ENCODE data around the gene BIRC2.
A peak's percentile ranks its signal among the peaks of the same experiment; 100 is the strongest.

BIRC2 gene

GRCh38 chr11:102375720-102376399 lies 28.8 kb downstream of the BIRC2 start:
- DNase-seq = no peak

- no peak for DNase-seq
These were observed 30.9 kb downstream of the BIRC2 start for GRCh38 chr11:102377891-102378290.

GRCh38 chr11:102378818-102379217 lies 31.8 kb downstream of the BIRC2 start:
- DNase-seq = no peak

- DNase-seq = no peak
These were observed 35.4 kb downstream of the BIRC2 start for GRCh38 chr11:102382384-102382783.

- DNase-seq = no peak
These were observed 36.8 kb downstream of the BIRC2 start for GRCh38 chr11:102383839-102384238.

- no peak for DNase-seq
These were observed 37.5 kb downstream of the BIRC2 start for GRCh38 chr11:102384419-102385079.

GRCh38 chr11:102385085-102386007 lies 38.3 kb downstream of the BIRC2 start:
- no peak for DNase-seq

- DNase-seq = no peak
These were observed 39.2 kb downstream of the BIRC2 start for GRCh38 chr11:102386136-102386734.

- no peak for DNase-seq
These were observed 40.2 kb downstream of the BIRC2 start for GRCh38 chr11:102387043-102387781.

- DNase-seq = no peak
These were observed 42.2 kb downstream of the BIRC2 start for GRCh38 chr11:102389253-102389652.

GRCh38 chr11:102390667-102391465 lies 43.9 kb downstream of the BIRC2 start:
- peak; percentile 16 to 58 (median 30) for DNase-seq

- no peak for DNase-seq
These were observed 44.7 kb downstream of the BIRC2 start for GRCh38 chr11:102391549-102392237.

GRCh38 chr11:102393272-102393730 lies 46.3 kb downstream of the BIRC2 start:
- DNase-seq = no peak

- DNase-seq = no peak
These were observed 48.8 kb downstream of the BIRC2 start for GRCh38 chr11:102395720-102396393.

GRCh38 chr11:102396708-102397563 lies 49.9 kb downstream of the BIRC2 start:
- DNase-seq = peak in 1 of 5 donors; percentile 55

GRCh38 chr11:102398297-102398696 lies 51.3 kb downstream of the BIRC2 start:
- no peak for DNase-seq

- DNase-seq = no peak
These were observed 52.2 kb downstream of the BIRC2 start for GRCh38 chr11:102399189-102399588.

- DNase-seq = no peak
These were observed 53.6 kb downstream of the BIRC2 start for GRCh38 chr11:102400603-102401002.

GRCh38 chr11:102401905-102402304 lies 54.9 kb downstream of the BIRC2 start:
- no peak for DNase-seq
